Gastrocnemius medialis (tissue), 4 donors: ENCODE measurements around the gene CAMK4.

Source experiments
- POLR2A ChIP-seq, 2 donors: fragments of 450-650 bp; IDR thresholded peaks; one replicate each; pipeline ENCODE4 v1.6.1; 2017; ENCODE audit warnings: antibody characterized with exemption in 2 of 2, mild to moderate bottlenecking in 2 of 2, moderate library complexity in 2 of 2
- TF ChIP-seq, protein P1 (sequence below), 5 experiments: fragments of 450-650 bp in 3 of 5; fragments of 200-600 bp in 2 of 5; sonication (generic) in 2 of 5; IDR thresholded peaks in 4 of 5; conservative IDR thresholded peaks in 1 of 5; 1 replicate in 4 of 5; 2 replicates in 1 of 5; pipeline ENCODE4 v1.5.1; 2016 to 2019; ENCODE audit warnings: antibody characterized with exemption in 5 of 5, mild to moderate bottlenecking in 3 of 5, moderate library complexity in 3 of 5

DNA sequence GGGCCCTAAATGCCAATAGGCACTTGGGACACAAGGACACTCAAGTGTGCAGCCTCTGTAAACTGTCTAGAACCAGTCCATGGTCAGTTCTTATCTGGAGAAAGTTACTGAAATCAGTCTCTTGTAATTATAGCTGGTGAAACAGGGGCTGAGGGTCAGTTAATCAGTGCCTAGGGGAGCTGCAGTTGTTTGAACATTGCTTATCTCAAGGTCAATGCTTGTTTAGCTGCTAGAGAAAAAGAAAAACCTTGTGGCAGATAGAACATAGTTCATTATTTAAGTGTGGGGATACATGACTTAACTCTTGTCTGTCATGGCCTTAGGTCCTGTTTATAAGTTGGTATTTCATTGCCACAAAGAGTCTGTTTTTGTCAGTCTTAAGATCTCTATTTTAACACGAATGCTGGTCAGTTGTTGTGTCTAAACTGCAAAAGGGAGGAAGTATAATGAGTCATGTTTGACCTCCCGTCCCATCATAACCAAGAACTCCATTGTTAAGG, 180.1 kb downstream of the CAMK4 start:
- TF ChIP-seq, protein P1, sequence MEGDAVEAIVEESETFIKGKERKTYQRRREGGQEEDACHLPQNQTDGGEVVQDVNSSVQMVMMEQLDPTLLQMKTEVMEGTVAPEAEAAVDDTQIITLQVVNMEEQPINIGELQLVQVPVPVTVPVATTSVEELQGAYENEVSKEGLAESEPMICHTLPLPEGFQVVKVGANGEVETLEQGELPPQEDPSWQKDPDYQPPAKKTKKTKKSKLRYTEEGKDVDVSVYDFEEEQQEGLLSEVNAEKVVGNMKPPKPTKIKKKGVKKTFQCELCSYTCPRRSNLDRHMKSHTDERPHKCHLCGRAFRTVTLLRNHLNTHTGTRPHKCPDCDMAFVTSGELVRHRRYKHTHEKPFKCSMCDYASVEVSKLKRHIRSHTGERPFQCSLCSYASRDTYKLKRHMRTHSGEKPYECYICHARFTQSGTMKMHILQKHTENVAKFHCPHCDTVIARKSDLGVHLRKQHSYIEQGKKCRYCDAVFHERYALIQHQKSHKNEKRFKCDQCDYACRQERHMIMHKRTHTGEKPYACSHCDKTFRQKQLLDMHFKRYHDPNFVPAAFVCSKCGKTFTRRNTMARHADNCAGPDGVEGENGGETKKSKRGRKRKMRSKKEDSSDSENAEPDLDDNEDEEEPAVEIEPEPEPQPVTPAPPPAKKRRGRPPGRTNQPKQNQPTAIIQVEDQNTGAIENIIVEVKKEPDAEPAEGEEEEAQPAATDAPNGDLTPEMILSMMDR (IDR thresholded peaks at IDR 0.05 in 4 of 5, conservative IDR thresholded peaks at IDR 0.05 in 1 of 5): no peak
- no peak for TF ChIP-seq POLR2A (IDR thresholded peaks at IDR 0.05)
